Measurements from ENCODE around the gene RAB3IL1.

RAB3IL1 gene

DNA sequence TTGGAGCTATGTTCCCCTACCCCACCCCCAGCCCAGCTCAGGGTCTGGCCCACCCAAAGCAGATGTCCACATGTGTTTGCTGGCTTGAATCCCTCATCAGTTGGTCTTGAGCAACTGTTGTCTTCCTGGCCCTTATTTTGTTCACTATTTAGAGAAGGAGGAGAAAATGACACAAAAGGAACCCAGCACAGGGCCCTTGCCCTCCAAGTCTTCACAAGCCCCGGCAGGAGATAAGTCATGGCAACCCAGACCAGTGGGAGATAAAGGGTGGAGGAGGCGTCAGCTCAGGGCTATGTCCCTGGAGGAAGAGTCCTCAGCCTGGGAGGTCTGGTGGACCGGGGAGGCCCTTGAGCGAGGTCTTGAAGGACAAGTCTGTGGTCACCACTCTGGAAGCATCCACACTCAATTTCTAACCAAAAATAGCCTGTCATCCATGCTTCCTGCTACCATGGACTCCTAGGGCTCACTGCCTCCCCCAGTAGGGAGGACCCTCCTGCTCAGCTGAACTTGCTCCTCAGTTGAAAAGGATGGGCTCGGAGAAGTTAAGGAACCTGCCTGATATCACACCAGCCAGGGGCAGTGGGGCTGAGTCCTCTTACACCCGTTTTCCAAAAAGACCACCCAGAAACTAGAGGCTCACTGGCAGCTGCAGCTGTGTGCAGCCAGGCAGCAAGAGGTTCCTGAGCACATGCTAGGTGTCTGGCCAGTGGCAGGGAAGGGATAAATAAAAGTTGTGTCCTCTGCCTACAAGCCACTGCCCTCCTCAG, 1.8 kb upstream of the RAB3IL1 start:
- DNase-seq (ENCODE audit: low spot score) = no peak

DNA sequence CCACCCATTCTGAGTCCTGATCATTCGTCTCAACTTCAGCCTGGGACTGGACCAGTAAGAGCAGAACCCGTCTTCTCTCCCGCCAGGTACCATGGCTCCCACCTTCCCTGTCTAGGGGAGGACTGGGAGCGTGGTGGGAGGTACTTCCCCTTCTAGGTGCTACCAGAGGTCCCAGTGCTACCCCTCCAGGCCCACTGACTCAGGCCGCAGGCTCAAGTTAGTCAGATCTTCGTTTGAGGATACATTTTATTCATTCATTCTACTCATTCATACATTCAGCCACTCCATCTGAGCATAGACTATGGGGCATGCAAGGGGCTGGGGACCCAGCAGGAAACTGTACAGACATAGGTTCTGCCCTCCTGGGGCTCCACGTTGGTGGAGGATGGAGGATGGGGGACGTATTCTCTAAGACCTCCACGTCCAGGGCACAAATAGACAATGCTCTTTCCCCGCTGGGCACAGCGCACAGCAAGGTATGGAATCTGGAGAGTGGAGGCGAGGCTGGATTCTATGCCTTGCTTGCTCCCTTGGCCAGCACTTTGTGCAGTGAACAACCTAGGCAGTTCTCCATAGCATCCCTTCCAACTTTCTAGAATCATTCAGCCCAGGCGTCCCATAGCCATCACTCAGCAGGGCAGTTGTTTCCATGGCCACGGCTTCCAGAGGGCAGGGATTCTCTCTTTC, 1.0 kb upstream of the RAB3IL1 start:
- no peak for DNase-seq (ENCODE audit: low spot score)

DNA sequence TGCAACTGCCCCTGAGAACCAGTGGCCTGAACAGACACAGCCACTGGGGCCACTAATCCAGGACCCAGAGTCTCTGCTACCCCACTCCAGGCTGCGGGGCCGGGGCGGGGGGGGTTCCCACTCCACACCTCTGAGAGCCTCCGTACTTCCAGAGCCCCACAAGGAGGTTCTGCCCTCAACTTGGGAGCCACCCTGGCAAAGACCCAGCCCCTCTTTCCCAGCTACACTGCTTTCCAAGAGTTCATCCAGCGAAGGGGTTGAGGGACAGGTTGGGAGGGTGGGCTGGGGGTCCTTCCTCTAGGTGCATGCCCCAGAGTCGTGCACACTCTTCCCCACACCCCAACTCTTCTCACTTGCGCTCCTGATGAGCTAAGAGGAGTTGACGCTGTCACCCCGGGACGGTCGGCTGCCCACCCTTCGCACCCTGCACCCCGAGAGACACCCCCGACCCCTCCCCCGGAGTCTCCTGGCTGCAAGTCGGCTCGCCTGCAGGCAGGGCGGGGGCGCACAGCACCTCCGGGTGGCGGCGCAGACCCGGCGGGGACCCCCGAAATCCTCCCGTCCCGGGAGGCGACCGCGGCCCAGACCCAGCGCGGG, 531 bp downstream of the RAB3IL1 start:
- no peak for DNase-seq (ENCODE audit: low spot score)

DNA sequence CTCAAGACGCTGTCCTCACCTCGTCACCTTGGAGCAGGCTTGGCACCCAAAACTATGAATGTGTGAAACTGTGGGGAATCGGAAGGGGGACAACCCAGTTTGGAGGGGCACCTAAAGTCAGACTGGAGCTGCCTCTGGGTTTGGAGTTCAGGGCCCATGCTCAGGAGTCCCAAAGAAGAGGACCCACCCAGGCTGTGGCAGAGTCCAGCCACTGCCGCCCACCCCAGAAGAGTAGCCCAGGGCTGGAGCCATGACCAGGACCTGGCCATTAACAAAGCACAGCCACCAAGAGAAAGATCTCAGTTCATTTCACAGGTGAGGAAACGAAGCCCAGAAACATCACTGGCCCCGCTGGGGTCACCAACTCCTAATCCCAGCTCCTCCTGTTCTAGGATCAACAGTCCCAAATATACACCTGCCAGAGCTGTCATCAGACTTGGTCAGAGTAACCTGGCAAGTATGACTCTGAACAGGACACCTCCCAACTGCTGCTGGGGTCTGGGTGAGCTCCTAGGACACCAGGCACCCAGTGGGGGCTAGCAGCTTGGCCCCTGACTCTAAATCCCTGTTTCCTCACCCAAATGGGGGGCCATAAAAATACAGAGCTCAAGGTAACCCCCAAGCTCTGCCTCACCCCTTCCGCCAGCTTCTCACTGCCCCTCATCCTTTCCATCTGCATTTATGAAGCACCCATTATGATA, 2.7 kb downstream of the RAB3IL1 start:
- no peak for DNase-seq (ENCODE audit: low spot score)

DNA sequence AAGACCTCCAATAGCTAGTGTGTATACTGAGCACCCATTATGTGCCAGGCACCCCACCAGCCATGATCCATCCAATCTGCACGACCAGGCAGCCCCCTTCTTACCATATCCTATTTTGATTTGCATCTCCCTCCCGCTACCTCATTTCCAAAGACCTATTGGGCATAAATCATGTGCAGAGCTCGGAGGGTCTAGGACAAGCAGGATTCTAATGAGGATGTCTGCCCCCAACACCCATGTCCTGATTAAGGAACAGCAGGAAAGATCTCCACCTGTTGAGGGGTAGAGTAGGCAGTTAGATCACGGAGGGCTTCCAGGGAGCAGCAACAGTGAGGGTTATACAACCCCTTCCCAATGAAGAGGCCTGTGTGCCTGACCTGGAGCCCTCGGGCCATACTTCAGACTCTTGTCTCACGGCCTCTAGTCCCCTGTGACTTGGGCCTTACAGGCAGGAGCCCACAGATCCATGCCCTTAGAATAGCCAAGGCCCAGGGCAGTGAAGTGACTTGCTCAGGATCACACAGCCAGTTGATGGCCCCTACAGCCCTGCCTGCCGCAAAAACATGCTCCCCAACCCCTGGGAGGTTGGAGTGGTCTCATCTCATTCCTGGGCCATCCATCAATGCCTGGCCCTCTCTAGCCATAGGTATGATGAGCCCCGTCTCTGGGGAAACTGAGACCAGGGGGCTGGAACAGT, 3.5 kb downstream of the RAB3IL1 start:
- DNase-seq (ENCODE audit: low spot score) = no peak

- DNase-seq (ENCODE audit: low spot score) = no peak
Observed at GRCh38 chr11:61912991-61913698, 4.2 kb downstream of the RAB3IL1 start.

DNA sequence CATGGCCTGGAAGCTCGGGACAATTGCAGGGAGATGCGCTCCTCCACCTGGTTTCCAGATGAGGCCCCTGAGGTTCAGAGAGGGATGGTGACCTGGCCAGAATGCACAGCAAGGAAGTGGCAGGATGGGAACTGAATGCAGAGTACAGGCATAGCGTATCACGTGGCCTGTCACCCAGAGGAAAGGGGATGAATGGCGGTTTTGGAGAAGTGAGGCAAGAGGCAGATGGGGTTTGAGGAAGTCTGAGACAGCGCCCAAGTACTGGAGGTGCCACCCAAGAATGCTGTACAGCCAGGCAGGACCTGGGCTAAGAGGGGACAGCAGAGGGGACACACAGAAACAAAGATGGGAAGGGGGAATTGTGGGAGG, 4.9 kb downstream of the RAB3IL1 start:
- no peak for DNase-seq (ENCODE audit: low spot score)

DNA sequence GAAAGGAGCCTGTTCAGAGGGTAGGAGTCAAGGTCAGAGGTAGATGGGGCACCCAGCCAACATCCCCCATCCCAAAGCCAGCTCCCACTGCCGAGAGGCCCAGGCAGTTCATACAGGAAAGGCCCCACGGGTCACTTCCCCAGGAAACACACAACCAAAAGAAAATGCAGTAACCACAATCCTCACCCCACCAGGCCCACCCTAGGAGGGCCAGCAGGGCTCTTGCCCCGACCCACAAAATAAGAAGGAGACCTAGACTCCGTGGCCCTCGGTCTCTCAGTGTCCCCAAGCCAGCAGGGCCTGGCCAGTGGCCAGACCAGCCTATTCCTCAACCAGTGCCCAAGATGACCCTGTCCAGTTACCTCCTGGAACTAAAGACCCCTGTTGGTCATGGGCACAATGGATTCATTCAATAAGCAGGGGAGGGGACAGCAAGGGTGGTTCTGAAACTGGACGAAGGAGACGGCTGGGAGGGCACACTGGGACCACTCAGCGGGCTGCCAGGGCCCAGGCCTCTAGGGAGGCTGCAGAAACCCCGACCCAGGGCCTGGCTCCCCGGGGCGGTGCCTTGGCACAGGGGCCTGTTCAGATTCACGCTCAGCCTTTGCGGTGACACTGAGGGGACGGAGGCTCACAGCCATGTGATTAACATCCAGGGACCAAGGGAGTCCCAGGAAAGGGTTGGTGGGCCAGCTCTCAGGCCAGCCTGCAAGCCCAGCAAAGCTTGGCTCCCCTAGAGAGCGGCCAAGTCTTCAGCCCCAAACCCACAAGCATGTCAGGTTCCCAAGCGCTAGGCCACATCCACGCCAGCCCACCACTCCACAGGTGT, 5.5 kb downstream of the RAB3IL1 start:
- DNase-seq (ENCODE audit: low spot score) = no peak

- no peak for DNase-seq (ENCODE audit: low spot score)
Observed at GRCh38 chr11:61911128-61911700, 6.2 kb downstream of the RAB3IL1 start.

- DNase-seq (ENCODE audit: low spot score) = no peak
Observed at GRCh38 chr11:61910187-61911127, 6.9 kb downstream of the RAB3IL1 start.

DNA sequence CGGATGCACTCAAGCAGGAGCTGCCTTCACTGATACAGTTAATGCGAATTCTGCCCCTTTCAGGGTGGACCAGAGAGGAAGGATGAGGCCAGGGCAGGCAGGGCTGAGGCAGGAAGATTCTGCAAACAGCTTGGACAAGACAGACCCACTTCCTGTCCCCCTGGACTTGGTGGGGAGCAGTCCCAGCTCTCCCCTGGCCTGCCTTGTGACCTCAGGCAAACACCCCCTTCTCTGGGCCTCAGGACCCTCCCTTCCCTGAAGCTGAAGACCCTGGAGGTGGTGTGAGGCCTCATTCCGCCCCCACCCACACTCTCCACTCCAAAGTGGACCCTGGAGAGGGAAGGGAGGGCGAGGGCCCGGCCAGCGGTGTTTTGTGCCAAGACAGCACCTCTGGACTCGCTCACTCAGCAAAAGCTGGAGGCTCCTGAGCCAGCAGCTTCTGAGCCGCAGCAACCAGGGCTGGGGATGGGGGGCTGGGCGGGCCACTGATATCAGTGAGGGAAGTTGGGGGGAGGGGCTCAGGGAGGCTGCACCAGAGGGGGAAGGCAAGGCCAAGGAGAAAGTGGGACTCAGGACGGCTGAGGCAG, 8.5 kb downstream of the RAB3IL1 start:
- no peak for DNase-seq (ENCODE audit: low spot score)

DNA sequence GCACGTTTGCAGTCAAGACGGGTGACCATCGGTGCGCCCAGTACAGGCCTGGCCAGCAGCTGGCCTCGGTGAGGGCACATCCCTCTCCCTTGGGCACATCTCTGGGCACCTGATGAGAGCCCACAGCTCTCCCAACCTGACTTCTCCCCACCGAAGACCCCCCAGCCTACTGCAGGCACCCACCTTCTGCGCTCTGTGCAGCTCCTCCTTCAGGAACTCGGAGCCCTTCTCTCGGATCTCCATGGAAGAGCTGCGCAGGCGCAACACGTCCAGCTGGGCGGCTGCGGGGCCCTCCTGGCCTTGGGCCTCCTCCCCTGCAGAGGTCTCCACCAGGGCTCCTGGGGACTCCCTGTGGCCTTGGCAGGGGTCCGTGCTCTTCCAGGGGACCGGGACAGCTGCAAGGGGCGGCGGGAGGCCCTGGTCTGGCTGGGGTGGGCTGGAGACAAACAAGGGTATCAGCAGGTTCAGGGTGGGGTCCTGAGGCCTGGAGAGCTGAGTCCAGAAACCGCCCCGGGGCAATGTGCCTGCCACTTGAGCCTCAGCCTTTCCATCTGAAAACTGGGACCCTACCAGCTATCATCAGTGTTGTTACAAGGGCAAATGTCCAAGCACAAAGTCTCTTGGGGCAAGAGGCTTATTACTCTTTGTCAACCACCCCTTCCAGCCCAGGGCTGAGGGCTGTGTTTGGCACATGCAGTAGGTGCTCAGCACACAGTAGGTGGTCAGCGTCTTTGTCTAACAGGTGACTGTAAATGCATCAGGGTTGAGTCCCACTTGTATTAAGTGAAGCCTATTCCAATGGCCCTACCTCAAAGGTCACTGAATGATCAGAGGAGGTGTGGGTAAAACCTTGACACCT, 9.3 kb downstream of the RAB3IL1 start:
- DNase-seq (ENCODE audit: low spot score) = no peak

- DNase-seq (ENCODE audit: low spot score) = no peak
Observed at GRCh38 chr11:61907282-61907681, 10.1 kb downstream of the RAB3IL1 start.

- no peak for DNase-seq (ENCODE audit: low spot score)
Observed at GRCh38 chr11:61906522-61906909, 10.8 kb downstream of the RAB3IL1 start.

DNA sequence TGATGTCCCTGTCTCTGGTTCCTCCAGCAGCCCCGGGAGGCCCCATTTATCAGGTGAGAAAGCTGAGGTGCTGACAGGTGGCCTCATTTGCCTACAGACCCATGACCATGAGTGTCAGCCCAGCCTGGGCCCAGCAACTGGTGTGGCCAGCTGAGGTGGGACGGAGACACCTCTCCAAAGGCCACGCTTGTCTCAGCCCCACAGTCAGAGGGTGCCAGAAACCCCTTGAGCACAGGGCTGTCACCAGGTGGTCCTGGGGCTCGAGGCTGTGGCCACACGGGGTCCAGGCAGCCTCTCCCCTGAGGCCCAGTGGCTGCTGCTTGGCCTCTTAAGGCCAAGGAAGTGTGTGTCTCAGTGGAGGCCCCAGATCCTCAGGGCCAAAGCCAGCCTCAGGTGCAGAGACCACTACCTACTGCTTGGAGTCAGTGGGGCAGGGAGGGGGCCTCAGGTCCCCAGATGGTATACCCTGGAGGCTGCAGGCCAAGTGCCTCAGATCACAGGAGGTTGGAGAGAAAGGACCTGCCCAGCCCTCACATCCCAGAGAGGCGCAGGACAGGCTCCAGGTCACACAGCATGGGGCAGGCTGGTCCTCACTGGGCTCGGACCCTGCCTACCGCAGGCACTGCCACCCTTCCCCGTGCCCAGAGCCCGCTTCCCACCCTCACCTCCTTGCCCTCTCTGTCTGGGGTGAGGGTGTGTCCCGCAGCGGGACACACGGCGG, 11.4 kb downstream of the RAB3IL1 start:
- no peak for DNase-seq (ENCODE audit: low spot score)

DNA sequence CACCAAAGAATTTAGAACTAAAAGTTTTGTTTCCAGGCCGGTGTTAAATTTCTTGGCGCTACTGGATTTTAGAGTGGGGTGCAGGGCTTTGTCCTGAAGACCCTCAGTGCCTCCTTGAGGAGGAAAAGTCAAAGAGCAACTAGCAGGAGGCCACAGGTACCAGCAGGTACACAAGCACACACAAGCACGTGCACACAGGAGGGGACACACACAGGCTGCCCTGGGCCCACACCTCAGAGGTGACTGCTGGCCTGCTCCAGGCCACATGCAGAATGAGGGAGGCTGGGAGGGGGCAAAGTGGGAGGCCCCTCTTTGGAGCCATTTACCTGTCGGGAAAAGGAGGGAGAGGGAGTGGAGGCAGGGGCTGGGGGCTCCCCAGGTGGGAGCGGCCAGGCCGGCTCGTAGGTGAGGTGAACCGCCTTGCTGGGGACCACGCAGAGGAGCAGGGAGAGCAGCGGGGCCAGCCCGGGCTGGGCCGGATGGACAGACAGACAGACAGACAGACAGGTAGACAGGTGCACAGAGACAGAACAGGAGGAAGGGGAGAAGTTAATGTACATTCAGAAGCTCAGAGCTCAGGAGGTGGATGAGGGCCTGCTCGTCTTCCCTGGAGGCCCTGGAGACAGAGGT, 12.2 kb downstream of the RAB3IL1 start:
- no peak for DNase-seq (ENCODE audit: low spot score)
